GM12873 (cell line): ENCODE results near the gene HCLS1.

Source experiments
- TF ChIP-seq, protein P1 (sequence below): IDR thresholded peaks from 2 replicates; pipeline ENCODE4 v1.5.1; 2012; ENCODE audit warnings: low read depth, mild to moderate bottlenecking, moderate library complexity, low read length, control low read depth; ENCODE audit not compliant: insufficient read depth; ENCODE audit errors: missing control alignments

HCLS1 gene

DNA sequence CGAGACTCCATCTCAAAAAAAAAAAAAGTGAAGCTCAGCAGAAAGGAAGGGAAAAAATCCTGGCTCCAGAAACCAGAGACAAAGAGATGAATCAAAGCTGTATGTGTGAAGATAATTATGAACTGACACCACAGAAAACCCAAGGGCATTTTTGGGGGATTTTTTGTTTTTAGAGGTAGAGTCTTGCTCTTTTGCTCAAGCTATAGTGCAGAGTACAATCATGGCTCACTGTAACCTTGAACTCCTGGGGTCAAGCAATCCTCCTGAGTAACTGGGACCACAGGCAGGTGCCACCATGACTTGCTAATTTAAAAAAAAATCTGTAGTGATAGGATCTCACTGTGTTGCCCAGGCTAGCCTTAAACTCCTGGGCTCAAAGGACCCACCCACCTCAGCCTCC lies 22.8 kb downstream of the HCLS1 start:
- TF ChIP-seq, protein P1, sequence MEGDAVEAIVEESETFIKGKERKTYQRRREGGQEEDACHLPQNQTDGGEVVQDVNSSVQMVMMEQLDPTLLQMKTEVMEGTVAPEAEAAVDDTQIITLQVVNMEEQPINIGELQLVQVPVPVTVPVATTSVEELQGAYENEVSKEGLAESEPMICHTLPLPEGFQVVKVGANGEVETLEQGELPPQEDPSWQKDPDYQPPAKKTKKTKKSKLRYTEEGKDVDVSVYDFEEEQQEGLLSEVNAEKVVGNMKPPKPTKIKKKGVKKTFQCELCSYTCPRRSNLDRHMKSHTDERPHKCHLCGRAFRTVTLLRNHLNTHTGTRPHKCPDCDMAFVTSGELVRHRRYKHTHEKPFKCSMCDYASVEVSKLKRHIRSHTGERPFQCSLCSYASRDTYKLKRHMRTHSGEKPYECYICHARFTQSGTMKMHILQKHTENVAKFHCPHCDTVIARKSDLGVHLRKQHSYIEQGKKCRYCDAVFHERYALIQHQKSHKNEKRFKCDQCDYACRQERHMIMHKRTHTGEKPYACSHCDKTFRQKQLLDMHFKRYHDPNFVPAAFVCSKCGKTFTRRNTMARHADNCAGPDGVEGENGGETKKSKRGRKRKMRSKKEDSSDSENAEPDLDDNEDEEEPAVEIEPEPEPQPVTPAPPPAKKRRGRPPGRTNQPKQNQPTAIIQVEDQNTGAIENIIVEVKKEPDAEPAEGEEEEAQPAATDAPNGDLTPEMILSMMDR = no peak

DNA sequence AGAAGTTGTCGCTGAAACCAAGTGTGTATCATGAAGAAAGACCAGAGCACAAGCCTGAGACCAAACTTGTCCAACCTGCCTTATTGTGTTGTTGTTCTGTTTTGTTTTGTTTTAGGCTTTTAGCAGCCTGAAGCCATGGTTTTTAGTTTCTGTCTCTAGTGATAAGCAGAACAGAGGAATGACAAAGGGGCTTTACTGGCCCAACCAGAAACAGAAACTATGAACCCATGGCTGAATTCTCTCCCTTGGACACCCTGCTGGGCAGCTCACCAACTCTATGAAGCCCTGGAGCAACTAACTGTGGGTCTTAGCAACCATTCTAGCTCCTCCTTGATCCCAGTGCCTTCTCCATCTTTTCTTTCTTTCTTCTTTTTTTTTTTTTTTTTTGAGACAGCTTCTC lies 30.3 kb downstream of the HCLS1 start:
- TF ChIP-seq, protein P1 = no peak

DNA sequence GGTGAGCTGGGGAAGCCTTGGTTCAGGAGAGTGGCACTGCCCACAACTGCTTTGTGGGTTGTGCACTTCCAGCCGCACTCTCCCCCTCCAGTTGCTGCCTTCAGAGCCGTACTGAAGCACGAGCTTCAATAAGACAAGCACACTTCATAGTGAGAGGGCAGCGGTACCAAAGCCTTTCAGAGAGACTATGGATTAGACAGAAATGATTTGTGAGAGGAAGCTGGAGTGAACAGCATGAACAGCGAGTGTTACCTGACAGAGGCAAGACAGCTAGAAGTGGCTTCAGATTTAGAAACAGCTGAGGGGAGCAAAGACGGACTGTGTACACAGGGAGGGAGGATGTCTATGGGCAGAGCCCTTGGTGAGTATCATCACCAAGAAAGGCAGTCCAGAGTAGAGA lies 31.1 kb downstream of the HCLS1 start:
- TF ChIP-seq, protein P1 = no peak

DNA sequence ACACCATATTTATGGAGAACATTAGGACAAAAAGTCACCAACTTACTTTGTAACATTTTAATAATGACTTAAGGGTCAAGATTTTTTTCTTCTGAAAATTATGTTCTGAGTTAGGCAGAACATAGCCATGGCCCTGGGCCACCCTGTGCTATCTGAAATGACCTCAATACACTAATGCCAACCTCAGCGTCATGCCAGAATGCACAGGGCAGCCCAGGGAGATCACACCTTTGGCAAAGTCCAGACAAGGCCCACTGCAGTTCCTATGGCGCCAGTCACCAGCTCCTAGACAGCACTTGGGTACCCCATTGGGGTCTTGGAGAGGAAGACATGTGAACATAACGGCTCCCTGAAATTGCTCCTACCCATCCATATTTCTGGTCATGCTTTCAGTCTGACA lies 33.1 kb downstream of the HCLS1 start:
- TF ChIP-seq, protein P1 = no peak

DNA sequence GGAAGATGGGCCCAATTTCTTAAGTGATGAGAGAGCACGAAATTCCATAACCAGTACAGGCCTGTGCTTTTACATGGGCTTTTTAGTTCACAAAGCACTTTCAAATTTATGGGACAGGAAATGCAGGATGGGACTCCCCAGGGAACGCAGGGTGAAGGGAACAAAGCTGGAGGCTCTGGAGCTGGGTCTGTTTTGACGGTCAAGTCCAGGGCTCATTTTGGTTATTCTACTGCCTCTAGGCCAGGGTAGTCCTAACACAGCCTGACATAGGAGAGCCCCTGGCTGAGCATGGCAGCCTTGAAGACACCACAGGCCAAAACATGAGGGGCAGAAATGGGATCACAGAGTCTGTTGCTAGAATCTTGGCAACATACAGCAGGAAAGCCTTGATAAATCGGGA lies 33.5 kb downstream of the HCLS1 start:
- TF ChIP-seq, protein P1 = no peak

DNA sequence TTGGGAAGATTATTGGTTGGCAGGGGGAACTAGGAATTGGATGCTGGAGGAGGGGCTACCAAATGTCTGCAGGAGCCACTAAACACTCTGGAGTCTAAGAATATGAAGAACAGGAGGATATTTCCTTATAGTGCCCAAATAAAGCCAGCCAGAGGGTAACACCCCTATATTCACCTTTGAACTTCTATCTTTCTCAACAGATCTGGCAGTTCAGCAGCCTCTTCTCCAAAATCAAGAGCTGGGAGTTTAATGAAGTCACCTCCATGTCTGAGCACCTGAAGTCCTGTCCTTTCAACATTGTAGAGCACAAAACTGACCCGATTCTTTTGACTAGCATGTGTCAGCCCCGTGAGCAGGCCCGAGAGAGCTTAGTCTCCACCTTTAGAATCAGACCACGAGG lies 34.2 kb downstream of the HCLS1 start:
- TF ChIP-seq, protein P1 = no peak

DNA sequence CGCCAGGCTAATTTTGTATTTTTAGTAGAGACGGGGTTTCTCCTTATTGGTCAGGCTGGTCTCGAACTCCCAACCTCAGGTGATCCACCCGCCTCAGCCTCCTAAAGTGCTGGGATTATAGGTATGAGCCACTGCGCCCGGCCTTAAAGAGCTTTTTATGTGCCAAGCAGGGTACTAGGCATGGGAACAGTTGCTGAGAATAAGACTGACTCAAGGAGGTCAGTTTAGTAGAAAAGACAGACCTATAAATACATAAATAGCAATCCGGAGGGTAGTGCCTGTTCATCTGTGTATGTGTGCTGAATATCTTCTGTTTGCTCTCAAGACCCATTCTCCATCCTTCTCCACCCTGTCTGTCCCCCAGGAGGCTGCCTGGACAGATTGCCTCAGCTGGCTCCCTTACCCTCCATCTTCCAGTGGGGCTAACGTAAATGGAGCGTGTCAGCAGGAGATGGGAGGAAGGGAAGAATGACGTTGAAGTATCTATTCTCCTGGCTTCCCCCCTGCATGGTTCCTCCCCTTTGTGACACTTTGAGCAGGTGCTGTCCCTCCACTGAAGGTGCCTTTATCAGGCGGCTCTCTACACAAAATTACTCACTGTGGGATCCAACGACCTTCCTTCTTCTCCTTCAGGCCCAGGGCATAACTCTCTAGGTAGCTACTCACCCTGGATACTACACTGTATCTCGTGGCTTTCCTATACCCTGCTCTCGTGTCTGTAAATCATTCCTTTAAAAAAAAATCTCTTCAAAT lies 36.4 kb downstream of the HCLS1 start:
- TF ChIP-seq, protein P1 = no peak

DNA sequence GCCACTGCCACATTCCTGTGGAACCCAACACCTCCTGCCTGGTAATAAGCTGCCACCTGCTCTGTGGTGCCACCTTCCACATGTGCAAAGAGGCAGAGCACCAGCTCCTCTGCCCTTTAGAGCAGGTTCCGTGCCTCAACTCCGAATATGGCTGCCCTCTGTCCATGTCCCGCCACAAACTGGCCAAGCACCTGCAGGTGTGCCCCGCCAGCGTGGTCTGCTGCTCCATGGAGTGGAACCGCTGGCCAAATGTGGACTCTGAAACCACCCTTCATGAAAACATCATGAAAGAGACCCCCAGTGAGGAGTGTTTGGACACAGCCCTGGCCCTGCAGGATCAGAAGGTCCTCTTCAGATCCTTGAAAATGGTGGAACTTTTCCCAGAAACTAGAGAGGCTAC lies 39.2 kb downstream of the HCLS1 start:
- TF ChIP-seq, protein P1 = no peak
